ENCODE results near the gene NXF1. TPM values are rescaled to one million over a fixed set of nuclear protein-coding genes. Genes with fewer than 3 reads are reported as not detected.
"Not testable (repeated sequence)": the region's sequence is repeated elsewhere in the genome, so short reads cannot be mapped to it uniquely, and the experiment has no call there.

NXF1 gene
- total and polyA plus RNA-seq, 2 donors (not counting 1 experiment from before 2014, with no cell fraction given): 161 to 262 TPM

- peaks cover 14 to 33% of the 10 kb centered on the region in 2 donors for H3K4me1 ChIP-seq (ENCODE audit: control insufficient read depth in 2 of 2, insufficient read depth in 2 of 2, low read length in 2 of 2)
- ChIA-PET CTCF (interaction anchor here (0.6 to 3.3 kb wide), 10 partner anchors 8 to 1461 kb away, joined by 3 to 13 read pairs (median 4); partner anchors contain the start of genes HNRNPUL2, POLR2G, SLC3A2 and STX5), POLR2A (interaction anchor here (0.6 to 5.0 kb wide), 38 partner anchors 9 to 1552 kb away, joined by 3 to 159 read pairs (median 8); partner anchors contain the start of genes B3GAT3, BSCL2, C11orf98 and CSKMT)
- DNase-seq (peak; percentile 95), ATAC-seq (ENCODE audit: low read depth) (peak; percentile 58)
- H3K4me2 ChIP-seq (replicated peaks; ENCODE audit: low read depth, low read length, poor library complexity, severe bottlenecking): peak overlapping the region; percentile 74
- H3K79me2 ChIP-seq (ENCODE audit: control insufficient read depth, insufficient read depth, low read length): peaks cover 28% of the 10 kb centered on the region
- H3K9ac ChIP-seq (ENCODE audit: low read length): peak overlapping the region; percentile 99
- H3K27ac ChIP-seq (ENCODE audit: low read length in 2 of 2): peak overlapping the region; percentile 99 to 100
- no peaks in the 10 kb centered on the region for H3K9me3 ChIP-seq (ENCODE audit: control extremely low read depth in 1 of 3, control insufficient read depth in 2 of 3, insufficient read depth in 1 of 3, low read length in 2 of 3)
- intact Hi-C loops (cut with micrococcal nuclease): loop anchor here (1.0 to 5.0 kb wide), 6 partner anchors 14 to 284 kb away; partner anchors contain the start of genes HNRNPUL2, SLC3A2, TUT1 and ZBTB3
- 0% methylated on average over 25 of the region's 33 CpGs for WGBS (ENCODE audit: insufficient coverage)
- Mint-ChIP-seq H3K4me1 (peaks cover 18% of the 10 kb centered on the region), H3K27me3 (no peaks in the 10 kb centered on the region), H3K27ac (no peak overlapping the region), H3K4me3 (no peak overlapping the region), H3K9me3 (ENCODE audit: insufficient read depth) (no peaks in the 10 kb centered on the region)
- H2AFZ ChIP-seq (ENCODE audit: insufficient read depth, low read depth, low read length, poor library complexity, severe bottlenecking): peak overlapping the region; percentile 92
- H3K36me3 ChIP-seq (replicated peaks in 1 of 2; ENCODE audit: control extremely low read depth in 1 of 2, control insufficient read depth in 1 of 2, extremely low read depth in 1 of 2, insufficient read depth in 2 of 2, low read length in 1 of 2): peaks cover 0 to 11% of the 10 kb centered on the region in 2 experiments
- no peaks in the 10 kb centered on the region for H4K20me1 ChIP-seq (ENCODE audit: control insufficient read depth, insufficient read depth, low read length, poor library complexity, severe bottlenecking)
- H3K27me3 ChIP-seq (replicated peaks in 1 of 4; ENCODE audit: control extremely low read depth in 1 of 4, control insufficient read depth in 3 of 4, insufficient read depth in 4 of 4, low read length in 3 of 4): no peaks in the 10 kb centered on the region
- TF ChIP-seq CTCF (IDR thresholded peaks at IDR 0.05) (no peak), EZH2 (IDR thresholded peaks at IDR 0.05; ENCODE audit: borderline replicate concordance, insufficient read depth, low read depth, low read length, poor library complexity, severe bottlenecking) (no peak)
- H3K4me3 ChIP-seq (ENCODE audit: control extremely low read depth in 1 of 5, extremely low read depth in 1 of 5, insufficient read depth in 1 of 5, low read depth in 2 of 5, low read length in 4 of 5): peak overlapping the region; percentile 61 to 97 (median 91)
Observed at GRCh38 chr11:62841361-62842170, 36.3 kb upstream of the NXF1 start.

GRCh38 chr11:62840721-62841360 is 35.6 kb upstream of the NXF1 start:
- peaks cover 0 to 18% of the 10 kb centered on the region in 2 experiments for H3K36me3 ChIP-seq (replicated peaks in 1 of 2; ENCODE audit: control extremely low read depth in 1 of 2, control insufficient read depth in 1 of 2, extremely low read depth in 1 of 2, insufficient read depth in 2 of 2, low read length in 1 of 2)
- ChIA-PET CTCF (interaction anchor here (0.6 to 3.3 kb wide), 14 partner anchors 9 to 1462 kb away, joined by 3 to 13 read pairs (median 4); partner anchors contain the start of genes HNRNPUL2, POLR2G, SLC3A2 and STX5), POLR2A (interaction anchor here (0.6 to 5.0 kb wide), 41 partner anchors 9 to 1551 kb away, joined by 3 to 159 read pairs (median 8); partner anchors contain the start of genes B3GAT3, BSCL2, C11orf98 and CSKMT)
- H3K79me2 ChIP-seq (ENCODE audit: control insufficient read depth, insufficient read depth, low read length): peaks cover 35% of the 10 kb centered on the region
- H3K27me3 ChIP-seq (replicated peaks in 1 of 4; ENCODE audit: control extremely low read depth in 1 of 4, control insufficient read depth in 3 of 4, insufficient read depth in 4 of 4, low read length in 3 of 4); H4K20me1 ChIP-seq (ENCODE audit: control insufficient read depth, insufficient read depth, low read length, poor library complexity, severe bottlenecking); DNase-seq; H3K27ac Mint-ChIP-seq; H3K9me3 Mint-ChIP-seq (ENCODE audit: insufficient read depth); H3K4me3 Mint-ChIP-seq; H3K27me3 Mint-ChIP-seq; H3K9me3 ChIP-seq (ENCODE audit: control extremely low read depth in 1 of 3, control insufficient read depth in 2 of 3, insufficient read depth in 1 of 3, low read length in 2 of 3): not testable (repeated sequence)
- ATAC-seq (ENCODE audit: low read depth): peak; percentile 5
- H3K9ac ChIP-seq (ENCODE audit: low read length): peak overlapping the region; percentile 99
- H3K4me2 ChIP-seq (replicated peaks; ENCODE audit: low read depth, low read length, poor library complexity, severe bottlenecking): peak overlapping the region; percentile 74
- H3K4me1 Mint-ChIP-seq: peaks cover 21% of the 10 kb centered on the region
- intact Hi-C loops (cut with micrococcal nuclease): loop anchor here (1.0 to 5.0 kb wide), 4 partner anchors 40 to 284 kb away; partner anchors contain the start of genes HNRNPUL2, SLC3A2 and TUT1
- peak overlapping the region; percentile 61 to 97 (median 91) for H3K4me3 ChIP-seq (ENCODE audit: control extremely low read depth in 1 of 5, extremely low read depth in 1 of 5, insufficient read depth in 1 of 5, low read depth in 2 of 5, low read length in 4 of 5)
- peak overlapping the region; percentile 1 for H2AFZ ChIP-seq (ENCODE audit: insufficient read depth, low read depth, low read length, poor library complexity, severe bottlenecking)
- H3K27ac ChIP-seq (ENCODE audit: low read length in 2 of 2): peak overlapping the region; percentile 99 to 100
- H3K4me1 ChIP-seq (ENCODE audit: control insufficient read depth in 2 of 2, insufficient read depth in 2 of 2, low read length in 2 of 2): peaks cover 14 to 33% of the 10 kb centered on the region in 2 donors
- WGBS (ENCODE audit: insufficient coverage): 2% methylated on average over 41 of the region's 41 CpGs

Measured in B cell (primary cell).